ENCODE results near the gene NCKAP5. TPM values are rescaled to one million over a fixed set of nuclear protein-coding genes. Genes with fewer than 3 reads are reported as not detected.

NCKAP5 gene
- total and polyA plus RNA-seq, 2 of the 13 experiments (the other 11 are each of a cell fraction or from before 2014, with no cell fraction given): 0.01 TPM; not detected in 1

DNA sequence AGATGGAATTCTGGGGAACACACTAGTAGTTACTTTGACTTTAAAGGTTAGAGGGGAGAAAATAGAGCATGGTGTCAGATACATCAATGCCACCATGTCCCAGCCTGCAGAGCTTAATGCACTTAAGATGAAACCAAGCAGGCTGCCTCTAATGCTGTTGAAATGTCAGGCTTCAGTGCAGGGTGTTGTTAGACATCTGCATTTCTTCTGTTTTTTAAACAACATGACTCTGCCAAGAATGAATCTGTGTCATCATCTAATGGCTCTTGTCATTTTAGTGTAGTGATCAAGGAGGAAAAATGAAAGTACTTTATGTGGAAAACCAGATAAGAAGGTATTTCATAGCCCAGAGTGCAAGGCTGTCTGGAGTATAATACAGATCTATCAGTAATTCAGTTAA, 928.1 kb downstream of the NCKAP5 start:
- Histone ChIP-seq H3K36me3 (replicated peaks in 1 of 2; ENCODE audit: control insufficient read depth in 1 of 2, insufficient read depth in 2 of 2, low read length in 2 of 2) (no peaks in the 10 kb centered on the region), H3K4me3 (replicated peaks in 1 of 3; ENCODE audit: insufficient read depth in 1 of 3, low read depth in 2 of 3, low read length in 3 of 3) (no peak overlapping the region), H3K4me2 (ENCODE audit: low read depth, low read length) (no peak overlapping the region), H3K9ac (ENCODE audit: insufficient read depth, low read depth, low read length) (no peak overlapping the region), H3K27me3 (ENCODE audit: control insufficient read depth in 1 of 2, insufficient read depth in 2 of 2, low read length in 2 of 2) (no peaks in the 10 kb centered on the region), H3K79me2 (ENCODE audit: insufficient read depth, low read length) (no peaks in the 10 kb centered on the region), H4K20me1 (ENCODE audit: insufficient read depth, low read length) (no peaks in the 10 kb centered on the region), H3K27ac (ENCODE audit: extremely low read length, insufficient read depth, low read length) (no peak overlapping the region), H2AFZ (ENCODE audit: low read length) (no peak overlapping the region), H3K9me3 (ENCODE audit: low read length) (no peaks in the 10 kb centered on the region), H3K4me1 (ENCODE audit: insufficient read depth, low read length) (peaks cover 8% of the 10 kb centered on the region; the same call in 1 of the 2 replicates)
- intact Hi-C loops (cut with micrococcal nuclease; ENCODE audit: unreplicated experiment) (no loop called here), in situ Hi-C loops (cut with HindIII; ENCODE audit: extremely low pct_ligation_motif_present, low pct_unique_long_range_greater_than_20kb) (no loop called here)
- POLR2A ChIA-PET: no interaction called here
- BruUV-seq (replicated peaks): no TSS peak
- TF ChIP-seq ZIK1 (CRISPR knock-in tag; IDR thresholded peaks at IDR 0.05; ENCODE audit: borderline replicate concordance, low read depth): no peak
- TF ChIP-seq ZNF747 (CRISPR knock-in tag; IDR thresholded peaks at IDR 0.05; ENCODE audit: borderline replicate concordance): no peak
- TF ChIP-seq ADNP (CRISPR knock-in tag; IDR thresholded peaks at IDR 0.05): no peak
- CTCF ChIA-PET (ENCODE audit: low intra/inter-chr PET ratio, low total read pairs): no interaction called here
- ATAC-seq (no peak), DNase-seq (ENCODE audit: low spot score) (no peak), FAIRE-seq (no peak)

DNA sequence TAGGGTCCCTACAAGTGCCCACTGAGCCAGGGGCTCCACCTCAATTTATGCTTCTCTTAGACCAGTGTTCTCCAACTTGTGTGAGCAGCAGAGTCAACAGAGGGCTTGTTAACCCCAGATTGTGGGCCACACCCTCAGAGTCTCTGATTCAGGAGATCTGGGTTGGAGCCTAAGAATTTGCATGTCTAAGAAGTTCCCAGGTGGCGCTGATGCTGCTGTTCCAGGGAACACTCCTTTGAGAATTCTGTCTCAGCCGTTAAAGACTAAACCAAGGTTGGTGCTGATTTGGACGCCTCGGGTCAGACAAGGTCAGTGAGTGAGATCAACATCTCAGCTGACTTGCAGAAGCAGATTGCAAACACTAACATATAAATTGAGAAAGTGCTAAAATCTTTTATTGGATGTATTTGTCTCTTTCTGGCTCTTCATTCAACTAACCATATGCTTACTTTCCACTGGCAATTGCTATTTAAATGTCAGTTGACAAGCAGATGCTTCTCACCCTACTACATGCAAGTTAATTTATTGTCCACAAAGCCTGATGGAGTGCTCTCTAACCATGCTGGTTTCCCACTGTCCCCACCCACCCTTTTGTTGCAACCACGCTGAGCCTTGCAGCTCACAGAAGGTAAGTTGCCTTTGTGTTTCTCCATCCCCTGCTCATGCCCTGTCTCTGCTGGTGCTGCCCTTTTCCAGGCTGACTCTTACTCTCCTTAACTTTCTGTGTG, 929.8 kb downstream of the NCKAP5 start:
- H3K9me3 ChIP-seq (ENCODE audit: low read length): no peaks in the 10 kb centered on the region
- ATAC-seq (no peak), DNase-seq (ENCODE audit: low spot score) (no peak), FAIRE-seq (no peak)
- no peak overlapping the region for H3K4me2 ChIP-seq (ENCODE audit: low read depth, low read length)
- H4K20me1 ChIP-seq (ENCODE audit: insufficient read depth, low read length): no peaks in the 10 kb centered on the region
- H2AFZ ChIP-seq (ENCODE audit: low read length): no peak overlapping the region
- H3K27me3 ChIP-seq (ENCODE audit: control insufficient read depth in 1 of 2, insufficient read depth in 2 of 2, low read length in 2 of 2): no peaks in the 10 kb centered on the region
- H3K4me1 ChIP-seq (ENCODE audit: insufficient read depth, low read length): peaks cover 10% of the 10 kb centered on the region; the same call in 1 of the 2 replicates
- H3K27ac ChIP-seq (ENCODE audit: extremely low read length, insufficient read depth, low read length): no peak overlapping the region
- CTCF ChIA-PET (ENCODE audit: low intra/inter-chr PET ratio, low total read pairs): no interaction called here
- H3K79me2 ChIP-seq (ENCODE audit: insufficient read depth, low read length): no peaks in the 10 kb centered on the region
- POLR2A ChIA-PET: no interaction called here
- no peak overlapping the region for H3K4me3 ChIP-seq (replicated peaks in 1 of 3; ENCODE audit: insufficient read depth in 1 of 3, low read depth in 2 of 3, low read length in 3 of 3)
- no peak overlapping the region for H3K9ac ChIP-seq (ENCODE audit: insufficient read depth, low read depth, low read length)
- in situ Hi-C loops (cut with HindIII; ENCODE audit: extremely low pct_ligation_motif_present, low pct_unique_long_range_greater_than_20kb) (no loop called here), intact Hi-C loops (cut with micrococcal nuclease; ENCODE audit: unreplicated experiment) (no loop called here)
- BruUV-seq (replicated peaks): no TSS peak
- 53% methylated on average over 5 of the region's 5 CpGs for WGBS (ENCODE audit: low lambda C conversion rate)
- no peaks in the 10 kb centered on the region for H3K36me3 ChIP-seq (replicated peaks in 1 of 2; ENCODE audit: control insufficient read depth in 1 of 2, insufficient read depth in 2 of 2, low read length in 2 of 2)
- TF ChIP-seq, protein P1, sequence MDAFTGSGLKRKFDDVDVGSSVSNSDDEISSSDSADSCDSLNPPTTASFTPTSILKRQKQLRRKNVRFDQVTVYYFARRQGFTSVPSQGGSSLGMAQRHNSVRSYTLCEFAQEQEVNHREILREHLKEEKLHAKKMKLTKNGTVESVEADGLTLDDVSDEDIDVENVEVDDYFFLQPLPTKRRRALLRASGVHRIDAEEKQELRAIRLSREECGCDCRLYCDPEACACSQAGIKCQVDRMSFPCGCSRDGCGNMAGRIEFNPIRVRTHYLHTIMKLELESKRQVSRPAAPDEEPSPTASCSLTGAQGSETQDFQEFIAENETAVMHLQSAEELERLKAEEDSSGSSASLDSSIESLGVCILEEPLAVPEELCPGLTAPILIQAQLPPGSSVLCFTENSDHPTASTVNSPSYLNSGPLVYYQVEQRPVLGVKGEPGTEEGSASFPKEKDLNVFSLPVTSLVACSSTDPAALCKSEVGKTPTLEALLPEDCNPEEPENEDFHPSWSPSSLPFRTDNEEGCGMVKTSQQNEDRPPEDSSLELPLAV (CRISPR knock-in tag; conservative IDR thresholded peaks at IDR 0.05; ENCODE audit: low read depth): no peak
- TF ChIP-seq, protein P2, sequence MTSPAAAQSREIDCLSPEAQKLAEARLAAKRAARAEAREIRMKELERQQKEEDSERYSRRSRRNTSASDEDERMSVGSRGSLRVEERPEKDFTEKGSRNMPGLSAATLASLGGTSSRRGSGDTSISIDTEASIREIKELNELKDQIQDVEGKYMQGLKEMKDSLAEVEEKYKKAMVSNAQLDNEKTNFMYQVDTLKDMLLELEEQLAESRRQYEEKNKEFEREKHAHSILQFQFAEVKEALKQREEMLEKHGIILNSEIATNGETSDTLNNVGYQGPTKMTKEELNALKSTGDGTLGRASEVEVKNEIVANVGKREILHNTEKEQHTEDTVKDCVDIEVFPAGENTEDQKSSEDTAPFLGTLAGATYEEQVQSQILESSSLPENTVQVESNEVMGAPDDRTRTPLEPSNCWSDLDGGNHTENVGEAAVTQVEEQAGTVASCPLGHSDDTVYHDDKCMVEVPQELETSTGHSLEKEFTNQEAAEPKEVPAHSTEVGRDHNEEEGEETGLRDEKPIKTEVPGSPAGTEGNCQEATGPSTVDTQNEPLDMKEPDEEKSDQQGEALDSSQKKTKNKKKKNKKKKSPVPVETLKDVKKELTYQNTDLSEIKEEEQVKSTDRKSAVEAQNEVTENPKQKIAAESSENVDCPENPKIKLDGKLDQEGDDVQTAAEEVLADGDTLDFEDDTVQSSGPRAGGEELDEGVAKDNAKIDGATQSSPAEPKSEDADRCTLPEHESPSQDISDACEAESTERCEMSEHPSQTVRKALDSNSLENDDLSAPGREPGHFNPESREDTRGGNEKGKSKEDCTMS (CRISPR knock-in tag; conservative IDR thresholded peaks at IDR 0.05): no peak
- no peak for TF ChIP-seq HDAC6 (IDR thresholded peaks at IDR 0.05; ENCODE audit: low read depth, low read length)
- TF ChIP-seq NFYC (CRISPR knock-in tag; IDR thresholded peaks at IDR 0.05): no peak
- TF ChIP-seq EED (CRISPR knock-in tag; IDR thresholded peaks at IDR 0.05): no peak
- TF ChIP-seq MATR3 (CRISPR knock-in tag; IDR thresholded peaks at IDR 0.05): no peak
- no peak for TF ChIP-seq ZNF430 (CRISPR knock-in tag; IDR thresholded peaks at IDR 0.05)
- no peak for TF ChIP-seq ZNF512 (CRISPR knock-in tag; IDR thresholded peaks at IDR 0.05)
- no peak for TF ChIP-seq SP140L (CRISPR knock-in tag; IDR thresholded peaks at IDR 0.05; ENCODE audit: borderline replicate concordance)
- TF ChIP-seq TEAD2 (CRISPR knock-in tag; IDR thresholded peaks at IDR 0.05): no peak

Measured in HepG2 (cell line).